Measurements from ENCODE around the gene LNX1. TPM values are rescaled to one million over a fixed set of nuclear protein-coding genes. Genes with fewer than 3 reads are reported as not detected.

LNX1 gene
- total and polyA plus RNA-seq, 7 donors: 2.3 to 7.9 (median 4.6) TPM

GRCh38 chr4:53558065-53558801 is 33.1 kb downstream of the LNX1 start:
- no peaks in the 10 kb centered on the region for H3K9me3 ChIP-seq
- no peak for DNase-seq
- no peaks in the 10 kb centered on the region for H3K36me3 ChIP-seq
- TF ChIP-seq EP300 (IDR thresholded peaks at IDR 0.05) (no peak), POLR2A (IDR thresholded peaks at IDR 0.05) (no peak), CTCF (IDR thresholded peaks at IDR 0.05) (no peak)
- H3K4me1 ChIP-seq: peaks cover 0 to 6% (median 0%) of the 10 kb centered on the region in 4 donors
- H3K4me3 ChIP-seq: no peak overlapping the region
- intact Hi-C loops (cut with DNase I): no loop called here
- H3K27ac ChIP-seq: no peak overlapping the region
- 80 to 87% methylated on average over 12 of the region's 12 CpGs for WGBS, 2 donors
- no peaks in the 10 kb centered on the region for H3K27me3 ChIP-seq

GRCh38 chr4:53557669-53558064 is 33.6 kb downstream of the LNX1 start:
- intact Hi-C loops (cut with DNase I): no loop called here
- WGBS, 2 donors: 76 to 89% methylated on average over 5 of the region's 5 CpGs
- no peak overlapping the region for H3K27ac ChIP-seq

GRCh38 chr4:53556651-53557050 is 34.6 kb downstream of the LNX1 start:
- Histone ChIP-seq H3K9me3 (no peaks in the 10 kb centered on the region), H3K27ac (no peak overlapping the region), H3K27me3 (no peaks in the 10 kb centered on the region), H3K36me3 (no peaks in the 10 kb centered on the region), H3K4me1 (peaks cover 0 to 6% (median 0%) of the 10 kb centered on the region in 4 donors), H3K4me3 (no peak overlapping the region)
- no peak for TF ChIP-seq CTCF (IDR thresholded peaks at IDR 0.05)
- TF ChIP-seq POLR2AphosphoS5 (IDR thresholded peaks at IDR 0.05): no peak
- no peak for TF ChIP-seq POLR2A (IDR thresholded peaks at IDR 0.05)
- 90 to 95% methylated on average over 2 of the region's 2 CpGs for WGBS, 2 donors
- no peak for DNase-seq
- intact Hi-C loops (cut with DNase I): no loop called here

More at GRCh38 chr4:53557669-53558064, 33.6 kb downstream of the LNX1 start:
- no peaks in the 10 kb centered on the region for H3K36me3 ChIP-seq
- H3K4me1 ChIP-seq: peaks cover 0 to 6% (median 0%) of the 10 kb centered on the region in 4 donors
- TF ChIP-seq POLR2A (IDR thresholded peaks at IDR 0.05) (no peak), POLR2AphosphoS5 (IDR thresholded peaks at IDR 0.05) (no peak)
- no peak overlapping the region for H3K4me3 ChIP-seq
- no peak for DNase-seq
- H3K27me3 ChIP-seq: no peaks in the 10 kb centered on the region
- no peaks in the 10 kb centered on the region for H3K9me3 ChIP-seq

- Histone ChIP-seq H3K4me1 (peaks cover 0 to 6% (median 0%) of the 10 kb centered on the region in 4 donors), H3K36me3 (no peaks in the 10 kb centered on the region), H3K4me3 (no peak overlapping the region), H3K9me3 (no peaks in the 10 kb centered on the region), H3K27ac (no peak overlapping the region), H3K27me3 (no peaks in the 10 kb centered on the region)
- no peak for DNase-seq
- intact Hi-C loops (cut with DNase I): no loop called here
- 94% methylated on average over 9 of the region's 9 CpGs for WGBS, 2 donors
- TF ChIP-seq POLR2AphosphoS5 (IDR thresholded peaks at IDR 0.05) (no peak), CTCF (IDR thresholded peaks at IDR 0.05) (no peak), EP300 (IDR thresholded peaks at IDR 0.05) (no peak), POLR2A (IDR thresholded peaks at IDR 0.05) (no peak)
These were observed 37.6 kb downstream of the LNX1 start for GRCh38 chr4:53553486-53554210.

GRCh38 chr4:53552711-53553110 is 38.6 kb downstream of the LNX1 start:
- intact Hi-C loops (cut with DNase I): no loop called here
- H3K27ac ChIP-seq: no peak overlapping the region
- H3K36me3 ChIP-seq: no peaks in the 10 kb centered on the region
- H3K9me3 ChIP-seq: no peaks in the 10 kb centered on the region
- TF ChIP-seq EP300 (IDR thresholded peaks at IDR 0.05) (no peak), POLR2A (IDR thresholded peaks at IDR 0.05) (no peak), CTCF (IDR thresholded peaks at IDR 0.05) (no peak), POLR2AphosphoS5 (IDR thresholded peaks at IDR 0.05) (no peak)
- no peak overlapping the region for H3K4me3 ChIP-seq
- WGBS, 2 donors: 83 to 96% methylated on average over 3 of the region's 3 CpGs
- no peaks in the 10 kb centered on the region for H3K27me3 ChIP-seq
- H3K4me1 ChIP-seq: peaks cover 0 to 6% (median 0%) of the 10 kb centered on the region in 4 donors
- DNase-seq: no peak

Measured in sigmoid colon (tissue), 7 donors.